Measurements from ENCODE around the gene F10.

GRCh38 chr13:113074876-113075275 is 47.7 kb upstream of the F10 start:
- TF ChIP-seq CTCF (IDR thresholded peaks at IDR 0.05) (no peak), POLR2AphosphoS5 (IDR thresholded peaks at IDR 0.05; ENCODE audit: low read depth, low read length) (no peak)

Data from Panc1 (cell line).